Effector memory CD8-positive, alpha-beta T cell (primary cell): Measurements from ENCODE around the gene KRTAP10-2.
"Not testable (repeated sequence)": the region's sequence is repeated elsewhere in the genome, so short reads cannot be mapped to it uniquely, and the experiment has no call there.

Source experiments
- ATAC-seq: fragments of 150-1000 bp; cut with Tn5 transposase; replicated peaks from 2 replicates; pipeline ENCODE4 v1.10.0; 2021; ENCODE audit warnings: mild to moderate bottlenecking, moderate library complexity
- DNase-seq, 3 experiments: peaks; one replicate each; pipeline ENCODE4 v3.0.0; 2021
- H3K27ac Mint-ChIP-seq, 2 donors: one replicate each; pipeline ENCODE4 v1.8.0; 2022; ENCODE audit warnings: mild to moderate bottlenecking in 2 of 2, mixed read lengths in 2 of 2, moderate library complexity in 2 of 2
- H3K27me3 Mint-ChIP-seq, 2 donors: one replicate each; pipeline ENCODE4 v1.8.0; 2022; ENCODE audit warnings: mixed read lengths in 2 of 2
- H3K36me3 Mint-ChIP-seq: one replicate; pipeline ENCODE4 v1.8.0; 2022; ENCODE audit warnings: mild to moderate bottlenecking, moderate library complexity, mixed read lengths; ENCODE audit not compliant: insufficient read depth
- H3K4me1 Mint-ChIP-seq, 2 donors: one replicate each; pipeline ENCODE4 v1.8.0; 2022; ENCODE audit warnings: low read depth in 2 of 2, mixed read lengths in 2 of 2
- H3K4me3 Mint-ChIP-seq, 2 donors: one replicate each; pipeline ENCODE4 v1.8.0; 2022; ENCODE audit warnings: mild to moderate bottlenecking in 2 of 2, mixed read lengths in 2 of 2, moderate library complexity in 2 of 2
- H3K9me3 Mint-ChIP-seq, 2 donors: one replicate each; pipeline ENCODE4 v1.8.0; 2022; ENCODE audit warnings: mixed read lengths in 2 of 2

The KRTAP10-2 gene

DNA sequence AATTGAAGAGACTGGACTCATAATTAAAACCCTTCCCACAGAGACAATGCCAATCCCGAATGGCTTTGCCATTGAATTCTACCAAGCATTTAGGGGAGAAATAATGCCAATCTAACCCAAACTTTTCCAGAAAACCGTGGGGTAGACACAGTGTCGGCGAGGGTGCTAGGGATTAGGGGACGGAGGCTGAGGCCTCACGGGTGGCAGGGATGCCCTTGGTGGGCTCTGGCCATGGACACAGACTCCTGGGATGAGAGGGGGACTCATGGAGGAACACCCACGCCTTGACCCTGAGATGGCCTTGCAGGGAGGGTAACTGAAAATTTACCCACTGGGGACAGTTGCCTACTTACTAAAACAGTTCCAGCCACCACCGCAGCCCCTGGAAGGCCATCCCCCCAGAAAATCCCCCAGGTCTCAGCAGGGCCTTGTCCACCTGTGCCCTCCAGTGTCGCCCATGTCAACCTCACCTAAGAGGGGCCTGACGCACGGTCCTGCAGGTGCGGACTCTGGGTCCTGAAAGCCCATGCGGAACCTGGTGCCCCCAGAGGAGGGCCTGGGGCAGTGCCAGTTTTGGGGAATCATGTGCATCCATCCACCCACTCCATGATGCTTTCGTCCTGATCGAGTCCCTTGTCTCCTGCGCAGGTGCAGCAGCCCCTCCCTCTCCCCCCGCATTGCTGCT, 27.2 kb upstream of the KRTAP10-2 start:
- H3K27ac Mint-ChIP-seq: no peak overlapping the region
- no peaks in the 10 kb centered on the region for H3K36me3 Mint-ChIP-seq
- peaks cover 7 to 9% of the 10 kb centered on the region in 2 donors for H3K9me3 Mint-ChIP-seq
- DNase-seq (no peak), ATAC-seq (no peak)
- H3K4me3 Mint-ChIP-seq: no peak overlapping the region
- H3K4me1 Mint-ChIP-seq: peaks cover 7 to 8% of the 10 kb centered on the region in 2 donors
- peaks cover 19 to 66% of the 10 kb centered on the region in 2 donors for H3K27me3 Mint-ChIP-seq

DNA sequence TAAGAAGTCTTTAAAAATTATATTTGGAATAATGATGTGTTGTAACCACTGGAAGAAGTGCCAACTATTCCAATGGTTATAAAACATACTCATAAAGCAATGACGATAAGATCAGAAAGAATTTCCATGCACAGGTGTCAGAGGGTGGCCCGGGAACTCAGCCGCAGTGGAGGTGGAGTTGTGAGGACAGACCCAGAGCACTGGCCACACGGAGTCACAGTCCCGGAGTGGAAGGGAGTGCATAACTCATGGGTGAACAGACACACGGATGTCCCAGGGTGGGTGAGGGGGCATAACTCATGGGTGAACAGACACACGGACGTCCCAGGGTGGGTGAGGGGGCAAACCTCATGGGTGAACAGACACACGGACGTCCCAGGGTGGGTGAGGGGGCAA, 24.7 kb upstream of the KRTAP10-2 start:
- Mint-ChIP-seq H3K9me3 (peaks cover 1 to 2% of the 10 kb centered on the region in 2 donors), H3K36me3 (no peaks in the 10 kb centered on the region), H3K27ac (peak overlapping the region in 1 of 2 donors; percentile 83), H3K4me3 (no peak overlapping the region), H3K4me1 (peaks cover 7 to 15% of the 10 kb centered on the region in 2 donors), H3K27me3 (peaks cover 18 to 66% of the 10 kb centered on the region in 2 donors)
- ATAC-seq: no peak
- DNase-seq: no peak

DNA sequence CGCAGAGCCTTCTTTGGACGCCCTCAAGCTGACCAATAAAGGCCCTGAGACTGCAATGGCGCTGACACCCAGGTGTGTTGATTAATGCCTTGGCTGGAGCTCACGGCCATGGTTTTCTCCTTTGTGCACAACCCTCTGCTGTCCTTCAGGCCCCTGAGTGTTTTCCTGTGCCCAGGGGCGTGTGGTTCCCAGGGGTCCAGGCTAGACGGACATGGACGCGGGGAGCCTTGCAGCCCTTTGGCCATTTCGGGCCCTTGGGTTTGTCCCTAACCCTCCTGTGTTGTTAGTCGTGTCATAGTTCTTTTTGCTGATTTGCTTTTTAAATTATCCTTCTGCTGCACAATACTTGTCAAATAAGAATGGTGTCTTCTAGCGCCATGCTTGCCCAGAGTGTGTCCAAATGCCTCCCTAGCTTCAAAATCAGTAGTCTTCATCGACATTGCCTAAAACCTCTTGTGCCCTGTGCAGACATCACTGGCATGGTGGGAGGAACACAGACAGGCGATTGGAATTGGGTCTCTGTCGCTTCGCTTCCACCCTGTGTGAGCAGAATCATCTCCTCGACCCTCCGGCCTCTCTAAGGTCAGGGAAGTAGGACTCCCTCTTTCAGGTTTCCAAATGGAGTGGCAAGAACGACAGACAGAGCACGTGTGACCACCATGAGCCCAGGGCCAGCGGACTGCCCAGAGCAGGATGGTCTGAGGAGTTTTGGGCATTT, 24.2 kb upstream of the KRTAP10-2 start:
- peaks cover 7 to 15% of the 10 kb centered on the region in 2 donors for H3K4me1 Mint-ChIP-seq
- peak overlapping the region; percentile 60 to 83 for H3K27ac Mint-ChIP-seq
- H3K36me3 Mint-ChIP-seq: no peaks in the 10 kb centered on the region
- no peak overlapping the region for H3K4me3 Mint-ChIP-seq
- ATAC-seq (no peak), DNase-seq (no peak)
- peaks cover 18 to 66% of the 10 kb centered on the region in 2 donors for H3K27me3 Mint-ChIP-seq
- H3K9me3 Mint-ChIP-seq: peaks cover 0 to 2% of the 10 kb centered on the region in 2 donors

DNA sequence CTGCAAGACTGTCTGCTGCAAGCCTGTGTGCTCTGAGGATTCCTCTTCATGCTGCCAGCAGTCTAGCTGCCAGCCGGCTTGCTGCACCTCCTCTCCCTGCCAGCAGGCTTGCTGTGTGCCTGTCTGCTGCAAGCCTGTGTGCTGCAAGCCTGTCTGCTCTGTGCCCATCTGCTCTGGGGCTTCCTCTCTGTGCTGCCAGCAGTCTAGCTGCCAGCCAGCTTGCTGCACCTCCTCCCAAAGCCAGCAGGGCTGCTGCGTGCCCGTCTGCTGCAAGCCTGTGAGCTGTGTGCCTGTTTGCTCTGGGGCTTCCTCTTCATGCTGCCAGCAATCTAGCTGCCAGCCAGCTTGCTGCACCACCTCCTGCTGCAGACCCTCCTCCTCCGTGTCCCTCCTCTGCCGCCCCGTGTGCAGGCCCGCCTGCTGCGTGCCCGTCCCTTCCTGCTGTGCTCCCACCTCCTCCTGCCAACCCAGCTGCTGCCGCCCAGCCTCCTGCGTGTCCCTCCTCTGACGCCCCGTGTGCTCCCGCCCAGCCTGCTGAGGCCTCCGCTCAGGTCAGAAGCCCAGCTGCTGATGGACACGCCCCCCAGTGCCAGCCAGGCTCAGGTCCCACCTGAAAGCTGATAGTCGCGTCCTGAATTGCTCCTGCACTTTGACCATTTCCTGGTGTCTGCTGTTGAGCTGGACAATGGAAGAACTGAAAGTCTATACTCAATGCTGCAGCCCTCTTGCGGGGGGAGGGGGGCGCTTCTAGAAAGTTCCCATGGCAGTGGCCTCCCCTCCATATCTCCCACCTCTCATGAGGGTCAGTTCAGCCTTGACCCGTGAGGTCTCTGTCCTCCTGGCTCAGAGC, 23.4 kb upstream of the KRTAP10-2 start:
- Mint-ChIP-seq H3K27ac (peak overlapping the region; percentile 60 to 83), H3K27me3 (peaks cover 18 to 66% of the 10 kb centered on the region in 2 donors), H3K4me1 (peaks cover 7 to 15% of the 10 kb centered on the region in 2 donors), H3K9me3 (peaks cover 0 to 2% of the 10 kb centered on the region in 2 donors), H3K36me3 (no peaks in the 10 kb centered on the region), H3K4me3 (no peak overlapping the region)
- DNase-seq (no peak), ATAC-seq (no peak)

DNA sequence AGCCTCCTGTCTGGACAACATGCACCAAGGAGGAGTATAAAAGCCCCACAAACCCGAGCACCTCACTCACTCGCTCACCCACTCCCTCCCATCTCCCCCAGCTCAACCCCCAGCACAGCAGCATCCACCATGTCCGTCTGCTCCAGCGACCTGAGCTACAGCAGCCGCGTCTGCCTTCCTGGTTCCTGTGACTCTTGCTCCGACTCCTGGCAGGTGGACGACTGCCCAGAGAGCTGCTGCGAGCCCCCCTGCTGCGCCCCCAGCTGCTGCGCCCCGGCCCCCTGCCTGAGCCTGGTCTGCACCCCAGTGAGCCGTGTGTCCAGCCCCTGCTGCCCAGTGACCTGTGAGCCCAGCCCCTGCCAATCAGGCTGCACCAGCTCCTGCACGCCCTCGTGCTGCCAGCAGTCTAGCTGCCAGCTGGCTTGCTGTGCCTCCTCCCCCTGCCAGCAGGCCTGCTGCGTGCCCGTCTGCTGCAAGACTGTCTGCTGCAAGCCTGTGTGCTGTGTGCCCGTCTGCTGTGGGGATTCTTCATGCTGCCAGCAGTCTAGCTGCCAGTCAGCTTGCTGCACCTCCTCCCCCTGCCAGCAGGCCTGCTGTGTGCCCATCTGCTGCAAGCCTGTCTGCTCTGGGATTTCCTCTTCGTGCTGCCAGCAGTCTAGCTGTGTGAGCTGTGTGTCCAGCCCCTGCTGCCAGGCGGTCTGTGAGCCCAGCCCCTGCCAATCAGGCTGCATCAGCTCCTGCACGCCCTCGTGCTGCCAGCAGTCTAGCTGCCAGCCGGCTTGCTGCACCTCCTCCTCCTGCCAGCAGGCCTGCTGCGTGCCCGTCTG, 22.5 kb upstream of the KRTAP10-2 start, which contains the start of gene KRTAP10-4:
KRTAP10-4 (plus strand) TSS at position 100 of the 827 bp plus-strand sequence; CDS start at position 130, 30 bp downstream.
- not testable (repeated sequence) for DNase-seq, ATAC-seq, H3K9me3 Mint-ChIP-seq, H3K36me3 Mint-ChIP-seq, H3K4me3 Mint-ChIP-seq
- Mint-ChIP-seq H3K27ac (peak within 1 kb of the TSS; percentile 60 to 83), H3K27me3 (peaks cover 18 to 66% of the 10 kb centered on the region in 2 donors), H3K4me1 (peaks cover 12 to 20% of the 10 kb centered on the region in 2 donors)

DNA sequence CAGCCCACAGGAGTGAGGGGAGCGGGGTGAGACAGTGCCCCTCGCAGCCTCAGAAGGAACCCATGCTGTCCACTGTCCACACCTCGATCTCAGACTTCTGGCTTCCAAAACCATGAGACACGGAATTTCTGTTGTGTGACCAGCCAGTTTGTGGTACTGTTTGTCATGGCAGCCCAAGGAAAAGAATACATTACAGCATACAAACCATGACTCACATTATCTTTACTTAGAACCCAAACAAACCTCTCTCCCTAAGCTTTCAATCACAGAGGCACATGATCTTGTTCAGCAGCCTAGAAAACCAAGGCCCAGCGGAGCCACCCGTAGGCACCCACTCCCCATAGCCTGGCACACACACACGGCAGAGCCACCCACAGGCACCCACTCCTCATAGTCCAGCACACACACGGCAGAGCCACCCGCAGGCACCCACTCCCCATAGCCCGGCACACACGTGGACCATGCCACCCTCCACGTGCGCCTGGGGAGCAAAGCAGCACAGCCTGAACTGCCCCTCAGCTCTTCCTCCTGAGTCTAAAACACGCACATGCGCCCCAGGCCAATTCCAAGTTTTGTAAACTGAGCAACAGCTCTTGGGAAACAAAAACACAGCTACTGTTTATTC, 21.8 kb upstream of the KRTAP10-2 start:
- no peaks in the 10 kb centered on the region for H3K36me3 Mint-ChIP-seq
- ATAC-seq (no peak), DNase-seq (no peak)
- H3K9me3 Mint-ChIP-seq: peaks cover 0 to 2% of the 10 kb centered on the region in 2 donors
- H3K4me1 Mint-ChIP-seq: peaks cover 12 to 20% of the 10 kb centered on the region in 2 donors
- no peak overlapping the region for H3K4me3 Mint-ChIP-seq
- peak overlapping the region in 1 of 2 donors; percentile 41 for H3K27ac Mint-ChIP-seq
- H3K27me3 Mint-ChIP-seq: peaks cover 18 to 66% of the 10 kb centered on the region in 2 donors

DNA sequence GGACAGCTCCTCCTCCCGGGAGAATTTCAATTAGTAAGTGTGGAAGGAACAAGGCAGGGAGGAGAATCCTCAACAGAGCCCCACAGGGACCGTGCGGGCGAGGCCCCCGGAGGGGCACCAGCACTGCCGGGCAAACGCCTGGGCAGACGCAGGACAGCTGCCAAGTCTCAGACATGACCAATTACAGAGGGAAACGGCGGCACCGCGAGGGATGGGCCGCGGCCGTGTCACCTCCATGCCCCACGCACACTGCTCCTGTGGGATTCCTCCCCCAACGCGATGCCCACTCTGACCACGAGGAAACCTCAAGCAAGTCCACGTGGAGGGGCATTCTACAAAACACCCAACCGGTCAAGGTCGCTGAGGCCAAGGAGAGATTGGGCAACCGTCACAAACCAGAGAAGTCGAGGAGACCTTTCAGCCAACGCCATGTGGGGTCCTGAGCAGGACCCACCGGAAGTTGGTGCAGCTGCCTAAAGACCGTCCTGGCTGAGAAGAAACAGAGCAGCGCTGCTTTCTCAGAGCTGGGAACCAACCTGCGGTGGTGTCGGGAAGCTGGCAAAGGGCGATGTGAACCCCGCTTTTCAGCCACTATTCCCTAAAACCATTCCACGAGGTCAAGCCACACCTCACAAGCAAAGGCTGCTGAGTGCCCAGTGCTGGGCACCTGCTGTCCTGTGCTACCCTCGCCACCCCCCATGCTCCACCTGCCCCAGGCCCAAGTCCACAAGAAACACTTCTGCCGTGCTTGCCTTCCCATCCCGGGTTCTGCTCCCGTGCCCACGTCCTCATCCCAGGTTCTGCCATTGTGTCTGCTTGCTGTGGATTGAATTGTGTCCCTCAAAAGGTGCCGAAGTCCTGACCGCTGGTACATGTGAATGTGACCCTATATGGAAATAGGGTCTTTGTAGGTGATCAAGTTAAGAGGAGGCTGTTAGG, 20.8 kb upstream of the KRTAP10-2 start:
- DNase-seq (no peak), ATAC-seq (no peak)
- Mint-ChIP-seq H3K4me3 (no peak overlapping the region), H3K4me1 (peaks cover 12 to 20% of the 10 kb centered on the region in 2 donors), H3K27ac (no peak overlapping the region), H3K9me3 (no peaks in the 10 kb centered on the region), H3K36me3 (no peaks in the 10 kb centered on the region), H3K27me3 (peaks cover 18 to 75% of the 10 kb centered on the region in 2 donors)

DNA sequence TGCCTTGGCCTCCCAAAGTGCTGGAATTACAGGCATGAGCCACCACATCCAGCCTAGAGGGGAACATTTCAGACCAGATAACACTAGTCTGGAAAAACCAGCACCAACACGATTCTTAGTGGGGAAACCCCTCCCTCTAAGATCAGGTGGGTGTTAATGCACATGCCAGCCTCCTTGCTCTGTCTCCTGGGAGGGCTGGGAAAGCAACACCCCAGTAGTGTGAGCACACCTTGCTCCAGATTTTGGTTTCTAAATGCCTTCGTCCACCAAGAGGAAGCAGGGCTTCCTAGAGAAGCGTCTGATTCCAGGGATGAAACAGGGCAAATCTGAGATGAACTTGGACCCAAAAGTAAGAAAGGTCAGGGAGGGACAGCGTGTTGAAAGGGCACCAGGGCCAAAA, 20.0 kb upstream of the KRTAP10-2 start:
- no peaks in the 10 kb centered on the region for H3K36me3 Mint-ChIP-seq
- no peak for ATAC-seq
- H3K27me3 Mint-ChIP-seq: peaks cover 18 to 75% of the 10 kb centered on the region in 2 donors
- peaks cover 12 to 20% of the 10 kb centered on the region in 2 donors for H3K4me1 Mint-ChIP-seq
- no peak overlapping the region for H3K4me3 Mint-ChIP-seq
- H3K9me3 Mint-ChIP-seq: no peaks in the 10 kb centered on the region
- H3K27ac Mint-ChIP-seq: no peak overlapping the region
- no peak for DNase-seq

DNA sequence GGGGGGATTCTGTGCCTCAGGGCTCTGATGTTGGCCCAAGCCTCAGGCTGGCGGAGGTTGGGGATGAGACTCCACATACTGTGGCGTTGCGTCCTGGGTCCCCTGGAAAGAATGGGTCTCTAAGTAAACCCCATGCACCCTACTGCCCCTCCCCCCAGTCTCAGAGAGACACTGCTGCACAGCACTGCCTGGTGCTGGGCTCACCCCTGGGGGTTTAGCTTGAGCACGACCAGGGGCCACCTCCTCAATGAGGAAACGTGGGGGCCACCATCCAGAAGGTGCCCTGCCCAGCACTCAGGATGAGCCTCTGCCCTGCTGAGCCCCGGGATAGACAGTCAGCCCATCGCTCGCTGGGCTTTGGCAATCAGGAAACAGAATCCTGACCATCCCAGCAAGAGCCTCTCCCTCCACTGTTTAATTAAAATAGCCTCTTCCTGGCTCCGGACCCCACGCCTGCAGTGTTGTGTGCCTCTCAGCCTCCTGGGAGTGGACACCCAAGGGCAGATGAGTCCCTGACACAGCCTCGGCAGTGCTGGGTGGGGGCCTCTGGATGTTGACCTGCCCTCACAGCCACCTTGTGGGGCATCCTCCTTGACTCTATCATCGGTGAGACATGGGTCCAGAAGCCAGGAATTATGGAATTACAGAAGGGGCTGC, 18.7 kb upstream of the KRTAP10-2 start:
- Mint-ChIP-seq H3K36me3 (no peaks in the 10 kb centered on the region), H3K4me1 (peaks cover 16 to 24% of the 10 kb centered on the region in 2 donors), H3K9me3 (no peaks in the 10 kb centered on the region), H3K4me3 (no peak overlapping the region), H3K27me3 (peaks cover 15 to 63% of the 10 kb centered on the region in 2 donors), H3K27ac (peak overlapping the region in 1 of 2 donors; percentile 20)
- DNase-seq (no peak), ATAC-seq (no peak)

DNA sequence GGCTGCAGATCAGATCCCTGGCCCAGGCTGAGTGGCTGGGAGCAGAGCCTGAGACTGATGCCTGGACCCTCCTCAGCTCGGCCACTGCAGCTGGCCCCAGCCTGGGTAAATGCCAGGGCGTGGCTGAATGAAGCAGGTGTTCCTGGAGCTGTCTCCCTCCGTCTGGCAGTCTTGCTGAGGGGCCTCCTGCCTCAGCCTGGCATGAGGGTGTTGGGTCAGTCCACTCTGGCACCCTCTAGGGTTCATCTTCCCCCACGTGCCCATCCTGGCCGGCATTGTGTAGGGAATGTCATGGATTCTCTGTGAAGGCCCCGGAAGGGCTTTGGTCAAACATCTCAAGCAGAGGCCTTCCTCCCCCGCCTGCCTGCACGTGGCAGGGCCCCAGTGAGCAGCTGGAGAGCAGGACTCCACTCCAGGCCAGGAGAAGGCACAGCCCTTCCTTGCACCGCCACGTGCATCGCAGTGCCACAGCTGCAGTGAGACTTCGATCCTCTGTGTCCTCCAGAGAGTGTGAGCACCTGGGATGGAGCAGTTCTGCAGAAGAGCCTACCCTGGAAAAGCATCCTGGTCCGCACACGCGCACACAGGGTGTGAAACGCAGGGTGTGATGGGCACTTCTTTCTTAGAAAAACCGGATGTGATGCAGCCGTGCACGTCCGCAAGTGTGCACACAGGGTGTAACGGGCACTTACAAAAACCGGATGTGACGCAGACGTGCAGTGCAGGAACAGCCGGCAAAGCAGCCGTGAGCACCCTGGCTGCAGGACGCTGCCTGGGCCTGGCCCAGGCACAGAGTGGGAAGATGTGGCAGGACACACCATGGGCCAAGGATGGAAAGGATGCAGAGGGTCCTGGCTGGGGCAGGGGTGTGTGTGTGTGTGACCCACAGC, 17.6 kb upstream of the KRTAP10-2 start:
- H3K4me3 Mint-ChIP-seq: no peak overlapping the region
- H3K36me3 Mint-ChIP-seq: no peaks in the 10 kb centered on the region

More for the DNA sequence above, 17.6 kb upstream of the KRTAP10-2 start:
- ATAC-seq: no peak
- H3K27me3 Mint-ChIP-seq: peaks cover 8 to 53% of the 10 kb centered on the region in 2 donors
- H3K4me1 Mint-ChIP-seq: peaks cover 11 to 25% of the 10 kb centered on the region in 2 donors
- no peaks in the 10 kb centered on the region for H3K9me3 Mint-ChIP-seq
- DNase-seq: no peak
- H3K27ac Mint-ChIP-seq: peak overlapping the region in 1 of 2 donors; percentile 9
